ENCODE measurements around the gene CXCL6.

DNA sequence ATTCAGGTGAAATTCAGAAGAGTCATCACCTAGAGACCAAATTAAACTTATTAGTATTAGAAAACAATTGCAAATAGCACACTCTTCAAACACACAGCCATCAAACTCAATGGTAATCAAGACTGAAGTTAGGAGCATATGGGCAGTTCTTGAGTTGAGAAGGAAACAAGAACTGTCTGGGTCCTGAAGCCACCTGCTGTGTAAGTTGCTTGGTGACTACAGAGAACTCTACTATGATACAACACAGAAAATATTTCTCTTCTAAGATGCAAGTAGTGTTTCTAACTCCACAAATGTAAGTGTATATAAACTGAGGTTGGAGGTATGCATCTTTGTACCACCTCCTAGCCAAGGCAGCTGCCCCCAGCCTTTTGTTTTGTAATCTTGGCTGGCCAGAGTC is 16.3 kb downstream of the CXCL6 start:
- TF ChIP-seq, protein P1, sequence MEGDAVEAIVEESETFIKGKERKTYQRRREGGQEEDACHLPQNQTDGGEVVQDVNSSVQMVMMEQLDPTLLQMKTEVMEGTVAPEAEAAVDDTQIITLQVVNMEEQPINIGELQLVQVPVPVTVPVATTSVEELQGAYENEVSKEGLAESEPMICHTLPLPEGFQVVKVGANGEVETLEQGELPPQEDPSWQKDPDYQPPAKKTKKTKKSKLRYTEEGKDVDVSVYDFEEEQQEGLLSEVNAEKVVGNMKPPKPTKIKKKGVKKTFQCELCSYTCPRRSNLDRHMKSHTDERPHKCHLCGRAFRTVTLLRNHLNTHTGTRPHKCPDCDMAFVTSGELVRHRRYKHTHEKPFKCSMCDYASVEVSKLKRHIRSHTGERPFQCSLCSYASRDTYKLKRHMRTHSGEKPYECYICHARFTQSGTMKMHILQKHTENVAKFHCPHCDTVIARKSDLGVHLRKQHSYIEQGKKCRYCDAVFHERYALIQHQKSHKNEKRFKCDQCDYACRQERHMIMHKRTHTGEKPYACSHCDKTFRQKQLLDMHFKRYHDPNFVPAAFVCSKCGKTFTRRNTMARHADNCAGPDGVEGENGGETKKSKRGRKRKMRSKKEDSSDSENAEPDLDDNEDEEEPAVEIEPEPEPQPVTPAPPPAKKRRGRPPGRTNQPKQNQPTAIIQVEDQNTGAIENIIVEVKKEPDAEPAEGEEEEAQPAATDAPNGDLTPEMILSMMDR (IDR thresholded peaks at IDR 0.05 in 2 of 3, conservative IDR thresholded peaks at IDR 0.05 in 1 of 3; ENCODE audit: borderline replicate concordance in 1 of 3, insufficient read depth in 1 of 3, low read depth in 2 of 3, low read length in 2 of 3) = no peak
- TF ChIP-seq POLR2A (IDR thresholded peaks at IDR 0.05; ENCODE audit: borderline replicate concordance, extremely low read depth, insufficient read depth, insufficient read length) (no peak), POLR2AphosphoS5 (IDR thresholded peaks at IDR 0.05; ENCODE audit: low read depth, low read length) (no peak), EZH2 (IDR thresholded peaks at IDR 0.05) (no peak), SP1 (IDR thresholded peaks at IDR 0.05; ENCODE audit: low read depth) (no peak), EZH2phosphoT487 (IDR thresholded peaks at IDR 0.05; ENCODE audit: borderline replicate concordance) (no peak), TCF7L2 (IDR thresholded peaks at IDR 0.05; ENCODE audit: borderline replicate concordance, extremely low read depth, insufficient read depth, insufficient read length) (no peak), ZFX (IDR thresholded peaks at IDR 0.05) (no peak), RAD21 (IDR thresholded peaks at IDR 0.05; ENCODE audit: low read depth) (no peak), SRF (IDR thresholded peaks at IDR 0.05; ENCODE audit: low read depth) (no peak), ZNF274 (IDR thresholded peaks at IDR 0.05; ENCODE audit: low read depth, low read length) (no peak), SIN3A (IDR thresholded peaks at IDR 0.05; ENCODE audit: low read depth) (no peak), YY1 (IDR thresholded peaks at IDR 0.05; ENCODE audit: extremely low read depth, insufficient replicate concordance, low read depth, low read length) (no peak), JUND (IDR thresholded peaks at IDR 0.05) (no peak)

Data from HCT116 (cell line).